Pancreas (tissue), 10 donors: ENCODE data around the gene DGKK. TPM values are rescaled to one million over a fixed set of nuclear protein-coding genes. Genes with fewer than 3 reads are reported as not detected.
"Not testable (repeated sequence)": the region's sequence is repeated elsewhere in the genome, so short reads cannot be mapped to it uniquely, and the experiment has no call there.

Experiments used
- ATAC-seq, 4 donors: fragments of 200-7000 bp; cut with Tn5 transposase; one replicate each; pipeline versions ENCODE4 v1.8.0 to v1.9.1; 2020; ENCODE audit warnings: mild to moderate bottlenecking in 4 of 4, moderate library complexity in 4 of 4
- DNase-seq, 6 donors: peaks; one replicate each; pipeline ENCODE4 v3.0.0-alpha.2; 2020
- FAIRE-seq: peaks from 2 replicates; lab custom pipeline; 2012; peaks lifted over from hg19 to GRCh38; lab: Jason Lieb, UNC
- H3K27ac ChIP-seq, 4 donors: fragments of 200-600 bp; sonication (generic); 1 replicate in 3 of 4; 2 replicates in 1 of 4; pipeline versions ENCODE4 v1.5.0 to v1.8.0; 2020
- H3K27me3 ChIP-seq, 4 donors: fragments of 200-600 bp; one replicate each; pipeline ENCODE4 v1.8.0; 2021
- H3K36me3 ChIP-seq, 3 donors: fragments of 200-600 bp; sonication (generic) in 1 of 3; one replicate each; pipeline versions ENCODE4 v1.5.0 to v1.8.0; 2020 to 2021
- H3K4me1 ChIP-seq, 3 donors: fragments of 200-600 bp; one replicate each; pipeline ENCODE4 v1.8.0; 2021
- H3K4me3 ChIP-seq, 4 donors: fragments of 200-600 bp; sonication (generic) in 2 of 4; one replicate each; pipeline versions ENCODE4 v1.5.0 to v1.8.0; 2020 to 2021
- H3K9me3 ChIP-seq, 4 donors: fragments of 200-600 bp; one replicate each; pipeline ENCODE4 v1.8.0; 2021
- WGBS, 2 donors: extraction: QIAGEN DNeasy Blood & Tissue Kit; methylation state at CpG; one replicate each; pipeline ENCODE4 v1.1.7; 2013; 5-methylcytosine and 5-hydroxymethylcytosine counted together
- intact Hi-C, 3 donors: fragments of 100-400 bp; cut with DNase I; formaldehyde crosslinking; loops; one replicate each; pipeline versions ENCODE4 v1.11.1 to v1.14.2; 2022
- polyA plus RNA-seq, 2 donors: library from polyadenylated mRNA; stranded (reverse); fragments of 200-250 nt; gene quantifications; one replicate each; pipeline ENCODE4 v1.2.3, GENCODE V29; 2013
- total RNA-seq, 6 donors: library from RNA; stranded (reverse); fragmentation: NEBNext Ultra II Directional in 4 of 6; extraction: Animal tissue kit (Norgen Biotek cat#: 25700) in 4 of 6; gene quantifications; one replicate each; pipeline versions ENCODE4 v1.2.1 to v1.2.4, GENCODE V29; 2021 to 2023
- TF ChIP-seq, protein P1 (sequence below), 4 donors: fragments of 200-600 bp; sonication (generic) in 3 of 4; IDR thresholded peaks; one replicate each; pipeline versions ENCODE4 v1.5.0 to v1.8.0; 2021; ENCODE audit warnings: antibody characterized with exemption in 4 of 4
- donor health status: healthy with polysubstance abuse.
- donor health status: DM: no; HTN: no; CAD: no; lungs with moderate emphysema.
- donor health status: DM: no; HTN: no; CAD: no.
- donor health status: control.
- donor health status: control.
- donor health status: Bipolar disorder and iron deficiency.
- donor health status: DM: yes; HTN: yes; CAD: no.
- donor health status: DM: no; HTN: no; CAD: no.
- donor health status: DM: no; HTN: no; CAD: no.
- donor health status: DM: yes; HTN: yes; CAD: no.

The DGKK gene
- total and polyA plus RNA-seq, 8 donors = not detected

DNA sequence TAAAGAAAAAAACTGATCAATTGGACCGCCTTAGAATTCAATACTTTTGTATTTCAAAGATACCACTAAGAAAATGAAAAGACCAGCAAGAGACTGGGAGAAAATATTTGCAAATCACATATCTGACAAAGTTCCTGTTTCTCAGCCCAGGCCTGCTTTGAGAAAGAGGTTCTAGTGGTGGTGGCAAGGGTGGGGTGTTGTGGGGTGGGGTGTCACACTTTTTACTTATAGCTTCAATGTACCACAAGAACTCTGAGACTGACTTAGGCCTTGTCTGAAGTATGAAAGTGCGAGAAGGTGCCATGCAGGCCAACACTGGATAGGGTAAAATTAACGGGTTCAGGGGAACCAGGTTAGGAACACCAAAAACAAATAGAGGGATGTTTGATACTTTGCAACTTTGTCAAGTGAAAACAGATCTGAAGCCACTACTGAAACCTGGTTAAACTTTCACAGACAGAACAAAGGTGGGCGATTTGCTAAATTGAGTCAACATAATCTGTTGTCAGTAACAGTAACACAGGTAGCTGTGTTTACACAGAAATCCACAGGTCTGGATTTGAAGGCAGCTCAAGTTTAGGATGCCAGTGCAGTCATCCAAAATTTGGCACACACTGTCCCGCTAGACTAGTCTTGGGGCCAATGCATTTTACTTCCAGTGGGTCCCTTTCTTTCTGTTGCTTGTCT is 88.8 kb downstream of the DGKK start:
- Histone ChIP-seq H3K27me3 (peaks cover 0 to 2% (median 0%) of the 10 kb centered on the region in 4 donors), H3K27ac (no peak overlapping the region), H3K4me3 (no peak overlapping the region), H3K4me1 (no peaks in the 10 kb centered on the region), H3K36me3 (no peaks in the 10 kb centered on the region), H3K9me3 (no peaks in the 10 kb centered on the region)
- 56 to 57% methylated on average over 5 of the region's 5 CpGs for WGBS, 2 donors
- TF ChIP-seq, protein P1, sequence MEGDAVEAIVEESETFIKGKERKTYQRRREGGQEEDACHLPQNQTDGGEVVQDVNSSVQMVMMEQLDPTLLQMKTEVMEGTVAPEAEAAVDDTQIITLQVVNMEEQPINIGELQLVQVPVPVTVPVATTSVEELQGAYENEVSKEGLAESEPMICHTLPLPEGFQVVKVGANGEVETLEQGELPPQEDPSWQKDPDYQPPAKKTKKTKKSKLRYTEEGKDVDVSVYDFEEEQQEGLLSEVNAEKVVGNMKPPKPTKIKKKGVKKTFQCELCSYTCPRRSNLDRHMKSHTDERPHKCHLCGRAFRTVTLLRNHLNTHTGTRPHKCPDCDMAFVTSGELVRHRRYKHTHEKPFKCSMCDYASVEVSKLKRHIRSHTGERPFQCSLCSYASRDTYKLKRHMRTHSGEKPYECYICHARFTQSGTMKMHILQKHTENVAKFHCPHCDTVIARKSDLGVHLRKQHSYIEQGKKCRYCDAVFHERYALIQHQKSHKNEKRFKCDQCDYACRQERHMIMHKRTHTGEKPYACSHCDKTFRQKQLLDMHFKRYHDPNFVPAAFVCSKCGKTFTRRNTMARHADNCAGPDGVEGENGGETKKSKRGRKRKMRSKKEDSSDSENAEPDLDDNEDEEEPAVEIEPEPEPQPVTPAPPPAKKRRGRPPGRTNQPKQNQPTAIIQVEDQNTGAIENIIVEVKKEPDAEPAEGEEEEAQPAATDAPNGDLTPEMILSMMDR (IDR thresholded peaks at IDR 0.05) = no peak
- no peak for FAIRE-seq
- no peak for DNase-seq
- intact Hi-C loops = no loop called here
- no peak for ATAC-seq

DNA sequence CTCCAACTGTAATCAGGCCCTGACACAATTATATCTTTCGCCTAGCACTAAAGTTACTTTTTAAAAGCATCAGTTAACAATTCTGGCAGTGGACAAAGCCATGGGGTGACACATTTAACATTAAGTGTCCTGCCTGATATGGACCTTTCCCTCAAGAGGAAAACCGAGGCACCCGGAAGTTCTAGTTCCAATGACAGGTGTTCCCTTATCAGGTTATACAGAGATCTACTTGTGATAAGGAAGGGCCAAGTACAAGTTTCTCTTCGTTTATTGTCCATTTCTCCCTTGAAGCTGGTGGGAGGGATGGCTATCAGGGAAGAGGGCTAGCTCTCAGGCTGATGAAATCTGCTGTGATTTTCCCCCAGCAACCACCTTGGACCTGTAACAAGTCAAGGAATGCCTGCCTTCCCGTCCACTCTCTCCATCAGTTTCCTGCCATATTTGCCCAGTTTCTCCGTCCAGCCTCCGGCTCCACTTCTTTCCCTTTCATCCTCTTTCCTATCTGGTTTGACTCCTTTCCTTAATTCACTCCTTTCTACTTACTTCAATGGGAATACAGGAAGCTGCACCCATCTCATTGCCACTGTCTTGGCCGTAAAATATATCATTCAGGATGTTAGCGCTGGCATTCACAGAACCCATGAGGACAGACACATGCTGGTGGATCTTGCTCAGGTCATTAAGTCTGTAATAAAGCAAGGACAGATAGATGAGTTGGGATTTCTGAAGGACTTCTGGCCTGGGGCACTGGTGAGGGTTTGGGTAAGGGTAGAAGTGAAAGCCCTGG is 95.0 kb downstream of the DGKK start:
- Histone ChIP-seq H3K9me3 (no peaks in the 10 kb centered on the region), H3K27ac (no peak overlapping the region), H3K27me3 (no peaks in the 10 kb centered on the region), H3K36me3 (no peaks in the 10 kb centered on the region), H3K4me1 (no peaks in the 10 kb centered on the region), H3K4me3 (no peak overlapping the region)
- TF ChIP-seq, protein P1 (IDR thresholded peaks at IDR 0.05) = no peak
- intact Hi-C loops = no loop called here
- FAIRE-seq (no peak), ATAC-seq (no peak), DNase-seq (no peak)
- WGBS, 2 donors = 72 to 73% methylated on average over 9 of the region's 9 CpGs

DNA sequence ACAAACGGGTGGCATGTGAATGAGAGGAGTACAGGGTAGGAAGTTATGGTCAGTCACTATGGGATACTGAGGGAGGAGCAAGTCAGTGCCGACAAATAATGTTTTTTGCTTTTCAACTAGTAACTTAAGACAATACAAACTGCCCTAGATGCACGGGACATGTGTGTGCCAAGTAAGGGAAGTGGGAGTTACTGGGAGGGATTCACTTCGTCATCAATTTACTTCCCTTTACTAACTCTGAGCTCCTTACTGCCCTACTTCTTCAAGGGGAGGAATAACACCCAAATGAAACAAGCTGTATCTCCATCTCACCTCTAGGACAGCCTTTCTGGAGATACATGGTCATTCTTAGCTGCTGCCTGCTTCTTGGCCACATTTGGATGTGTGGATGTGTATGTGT is 97.7 kb downstream of the DGKK start:
- H3K4me3 ChIP-seq = no peak overlapping the region
- H3K36me3 ChIP-seq = no peaks in the 10 kb centered on the region
- no peak for DNase-seq
- no peaks in the 10 kb centered on the region for H3K9me3 ChIP-seq
- intact Hi-C loops = no loop called here
- no peak for ATAC-seq
- 58 to 68% methylated on average over 4 of the region's 4 CpGs for WGBS, 2 donors
- TF ChIP-seq, protein P1 (IDR thresholded peaks at IDR 0.05) = no peak
- no peak overlapping the region for H3K27ac ChIP-seq
- no peak for FAIRE-seq
- peaks cover 0 to 5% (median 2%) of the 10 kb centered on the region in 4 donors for H3K27me3 ChIP-seq
- H3K4me1 ChIP-seq = no peaks in the 10 kb centered on the region

DNA sequence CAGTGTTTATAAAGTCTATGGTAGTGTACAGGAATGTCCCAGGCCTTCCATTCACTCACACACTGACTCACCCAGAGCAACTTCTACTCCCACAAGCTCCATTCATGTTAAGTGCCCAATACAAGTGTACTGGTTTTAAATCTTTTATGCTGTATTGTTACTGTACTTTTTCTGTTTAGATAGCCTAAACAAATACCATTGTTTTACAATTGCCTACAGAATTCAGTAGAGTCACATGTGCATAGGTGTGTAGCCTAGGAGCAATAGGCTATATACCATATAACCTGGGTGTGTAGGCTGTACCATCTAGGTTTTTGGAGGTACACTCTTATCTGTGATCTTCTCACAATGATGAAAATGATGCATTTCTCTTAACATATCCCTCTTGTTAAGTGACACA is 126.7 kb downstream of the DGKK start:
- peak; percentile 82 for FAIRE-seq
- Histone ChIP-seq H3K27ac (no peak overlapping the region), H3K36me3 (no peaks in the 10 kb centered on the region), H3K9me3 (no peaks in the 10 kb centered on the region), H3K4me3 (no peak overlapping the region), H3K27me3 (peaks cover 0 to 6% (median 0%) of the 10 kb centered on the region in 4 donors), H3K4me1 (no peaks in the 10 kb centered on the region)
- intact Hi-C loops = no loop called here
- ATAC-seq = no peak
- TF ChIP-seq, protein P1 (IDR thresholded peaks at IDR 0.05) = no peak
- DNase-seq = no peak

DNA sequence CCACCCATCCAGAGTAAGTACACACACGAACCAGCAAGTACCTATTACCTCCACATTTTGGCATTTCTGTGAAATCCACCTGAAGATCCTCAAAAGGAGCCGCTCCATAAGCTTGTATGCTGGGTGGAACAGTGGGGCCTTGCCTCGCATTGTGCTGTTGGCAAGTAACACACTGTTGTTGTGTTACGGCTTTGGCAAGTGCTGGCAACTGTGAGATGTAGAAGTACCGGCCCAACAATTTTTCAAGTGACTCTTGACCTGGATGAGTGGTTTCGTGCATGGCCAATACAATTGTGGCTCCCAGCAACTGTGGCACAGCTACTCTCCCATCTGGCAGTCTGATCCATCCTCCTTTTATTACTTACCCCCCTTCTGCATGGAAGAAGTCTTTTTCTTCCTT is 137.3 kb downstream of the DGKK start:
- Histone ChIP-seq H3K9me3 (no peaks in the 10 kb centered on the region), H3K36me3 (no peaks in the 10 kb centered on the region), H3K27me3 (no peaks in the 10 kb centered on the region), H3K4me3 (no peak overlapping the region), H3K4me1 (no peaks in the 10 kb centered on the region), H3K27ac (no peak overlapping the region)
- DNase-seq (no peak), FAIRE-seq (no peak), ATAC-seq (no peak)
- intact Hi-C loops = no loop called here
- TF ChIP-seq, protein P1 (IDR thresholded peaks at IDR 0.05) = no peak
- 72 to 76% methylated on average over 6 of the region's 6 CpGs for WGBS, 2 donors

DNA sequence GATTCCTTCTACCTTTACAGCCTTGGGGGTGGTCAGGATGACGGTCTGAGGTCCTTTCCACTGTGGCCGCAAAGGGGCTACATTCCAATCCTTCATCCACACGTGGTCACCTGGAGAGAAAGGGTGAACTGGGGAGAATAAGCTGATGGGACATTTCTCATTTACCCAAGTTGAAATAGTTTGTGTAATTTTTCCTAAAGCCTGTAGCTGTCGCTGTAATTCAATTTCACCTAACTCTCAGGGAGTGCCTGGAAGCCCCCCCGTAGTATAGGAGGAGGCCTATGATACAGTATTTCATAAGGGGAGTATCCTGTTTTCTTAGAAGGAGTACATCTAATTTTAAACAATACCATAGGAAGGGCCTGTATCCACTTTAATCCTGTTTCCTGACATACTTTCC is 138.0 kb downstream of the DGKK start:
- H3K4me3 ChIP-seq, intact Hi-C loops, DNase-seq, H3K4me1 ChIP-seq, H3K27ac ChIP-seq, H3K9me3 ChIP-seq, H3K27me3 ChIP-seq, H3K36me3 ChIP-seq, FAIRE-seq, ATAC-seq: not testable (repeated sequence)
- WGBS, 2 donors = 20 to 29% methylated on average over 5 of the region's 5 CpGs
